Dermis microvascular lymphatic vessel endothelial cell (primary cell): ENCODE data around the gene PRIM2. TPM values are rescaled to one million over a fixed set of nuclear protein-coding genes. Genes with fewer than 3 reads are reported as not detected.
"Not testable (repeated sequence)": the region's sequence is repeated elsewhere in the genome, so short reads cannot be mapped to it uniquely, and the experiment has no call there.

Experiments used
- DNase-seq, 2 donors: peaks; one replicate each; pipeline versions ENCODE4 v3.0.0 to v3.0.0-alpha.2; 2010; ENCODE audit warnings: low read depth in 2 of 2
- total RNA-seq: library from RNA; depleted of rRNA; stranded (reverse); fragments of >200 nt; gene quantifications from 2 replicates; pipeline ENCODE4 v1.2.1, GENCODE V29; 2014

PRIM2 gene, protein sequence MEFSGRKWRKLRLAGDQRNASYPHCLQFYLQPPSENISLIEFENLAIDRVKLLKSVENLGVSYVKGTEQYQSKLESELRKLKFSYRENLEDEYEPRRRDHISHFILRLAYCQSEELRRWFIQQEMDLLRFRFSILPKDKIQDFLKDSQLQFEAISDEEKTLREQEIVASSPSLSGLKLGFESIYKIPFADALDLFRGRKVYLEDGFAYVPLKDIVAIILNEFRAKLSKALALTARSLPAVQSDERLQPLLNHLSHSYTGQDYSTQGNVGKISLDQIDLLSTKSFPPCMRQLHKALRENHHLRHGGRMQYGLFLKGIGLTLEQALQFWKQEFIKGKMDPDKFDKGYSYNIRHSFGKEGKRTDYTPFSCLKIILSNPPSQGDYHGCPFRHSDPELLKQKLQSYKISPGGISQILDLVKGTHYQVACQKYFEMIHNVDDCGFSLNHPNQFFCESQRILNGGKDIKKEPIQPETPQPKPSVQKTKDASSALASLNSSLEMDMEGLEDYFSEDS
- 8.3 and 17.1 TPM in 2 replicates for total RNA-seq

DNA sequence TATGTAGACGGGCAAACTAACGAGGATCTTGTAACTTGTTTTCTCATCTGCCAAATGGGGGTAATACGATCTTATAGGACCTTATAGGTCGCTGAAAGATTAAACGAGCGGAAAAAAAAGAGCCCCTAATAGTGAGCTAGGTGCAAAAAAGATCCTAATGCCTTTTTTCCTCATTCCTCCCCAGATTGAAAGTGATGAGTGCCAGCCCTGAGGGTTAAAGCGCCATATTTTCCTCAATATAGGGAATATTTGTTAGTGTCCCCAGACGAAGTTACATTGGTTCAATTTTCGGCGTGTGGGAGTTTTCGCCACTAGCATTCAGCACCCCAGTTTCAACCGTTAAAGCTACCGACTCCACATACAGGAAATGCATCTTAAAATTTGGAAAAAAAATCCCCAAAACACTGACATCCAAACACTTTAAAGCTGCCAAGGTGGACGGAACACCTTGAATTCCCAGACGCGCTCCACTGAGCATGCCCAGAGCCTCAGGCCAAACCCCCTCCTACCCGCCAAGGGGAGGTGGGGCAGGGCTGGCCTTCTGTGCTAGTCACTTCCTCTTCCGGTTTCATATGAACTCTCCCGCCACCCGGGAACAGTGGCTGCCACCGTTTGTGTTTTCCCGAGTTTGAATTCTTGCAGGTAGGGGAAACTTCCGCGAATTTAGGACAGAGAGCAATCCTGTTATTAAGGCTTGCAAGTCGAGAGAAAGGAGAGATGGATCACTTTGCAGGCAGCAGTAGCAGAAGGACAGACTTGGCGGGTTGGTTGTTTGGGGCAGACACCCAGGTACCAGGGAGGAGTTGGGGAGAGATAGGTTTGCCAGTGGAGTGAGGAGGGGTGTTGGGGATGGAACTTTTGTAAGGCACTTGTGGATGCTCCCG, at the start of gene PRIM2:
PRIM2 (plus strand) TSS at position 571 of the 884 bp plus-strand sequence. CDS start 816 bp downstream, outside the sequence.
- peak; percentile 57 to 87 for DNase-seq

DNA sequence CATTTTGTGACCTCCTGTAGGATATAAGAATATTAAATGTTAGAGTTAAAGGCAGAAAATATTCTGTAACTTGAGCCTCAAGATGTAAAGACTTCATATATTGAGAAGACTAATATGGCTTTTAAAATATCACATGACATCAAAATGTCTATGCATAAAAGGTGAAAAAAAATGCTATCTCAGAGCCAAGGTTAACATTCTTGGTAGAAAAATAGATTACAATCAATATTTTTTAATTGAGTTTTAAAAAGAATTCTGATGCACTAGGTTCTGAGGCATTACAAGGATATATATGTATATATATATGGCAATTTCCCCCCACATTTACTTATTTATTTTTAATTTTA, 49.2 kb upstream of the PRIM2 start:
- DNase-seq: no peak

DNA sequence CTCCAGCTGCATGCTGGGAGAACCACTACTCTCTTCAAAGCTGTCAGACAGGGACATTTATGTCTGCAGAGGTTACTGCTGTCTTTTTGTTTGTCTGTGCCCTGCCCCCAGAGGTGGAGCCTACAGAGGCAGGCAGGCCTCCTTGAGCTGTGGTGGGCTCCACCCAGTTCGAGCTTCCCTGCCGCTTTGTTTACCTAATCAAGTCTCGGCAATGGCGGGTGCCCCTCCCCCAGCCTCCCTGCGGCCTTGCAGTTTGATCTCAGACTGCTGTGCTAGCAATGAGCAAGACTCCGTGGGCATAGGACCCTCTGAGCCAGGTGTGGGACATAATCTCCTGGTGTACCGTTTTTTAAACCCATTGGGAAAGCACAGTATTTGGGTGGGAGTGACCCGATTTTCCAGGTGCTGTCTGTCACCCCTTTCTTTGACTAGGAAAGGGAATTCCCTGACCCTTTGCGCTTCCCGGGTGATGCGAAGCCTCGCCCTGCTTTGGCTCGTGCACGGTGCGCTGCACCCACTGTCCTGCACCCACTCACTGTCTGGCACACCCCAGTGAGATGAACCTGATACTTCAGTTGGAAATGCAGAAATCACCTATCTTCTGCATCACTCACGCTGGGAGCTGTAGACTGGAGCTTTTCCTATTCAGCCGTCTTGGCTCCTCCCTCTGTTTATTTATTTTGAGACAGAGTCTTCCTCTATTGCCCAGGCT, 43.2 kb upstream of the PRIM2 start:
- not testable (repeated sequence) for DNase-seq

DNA sequence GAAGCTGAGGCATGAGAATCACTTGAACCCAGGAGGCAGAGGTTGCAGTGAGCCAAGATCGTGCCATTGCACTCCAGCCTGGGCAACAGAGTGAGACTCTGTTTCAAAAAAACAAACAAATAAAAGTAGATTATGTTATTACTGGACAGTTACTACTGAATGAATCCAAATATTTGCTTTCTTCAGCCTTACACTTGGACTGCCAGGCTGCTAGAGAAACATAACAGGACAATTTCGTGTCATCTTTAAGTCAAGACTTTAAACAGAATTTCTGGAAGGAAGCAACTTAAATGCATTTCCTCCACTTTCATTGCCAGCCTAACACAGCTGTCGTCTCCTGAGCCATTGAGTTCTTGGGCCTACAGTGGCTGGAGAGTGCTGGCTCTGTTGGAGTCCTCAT, 42.0 kb upstream of the PRIM2 start:
- DNase-seq: no peak

DNA sequence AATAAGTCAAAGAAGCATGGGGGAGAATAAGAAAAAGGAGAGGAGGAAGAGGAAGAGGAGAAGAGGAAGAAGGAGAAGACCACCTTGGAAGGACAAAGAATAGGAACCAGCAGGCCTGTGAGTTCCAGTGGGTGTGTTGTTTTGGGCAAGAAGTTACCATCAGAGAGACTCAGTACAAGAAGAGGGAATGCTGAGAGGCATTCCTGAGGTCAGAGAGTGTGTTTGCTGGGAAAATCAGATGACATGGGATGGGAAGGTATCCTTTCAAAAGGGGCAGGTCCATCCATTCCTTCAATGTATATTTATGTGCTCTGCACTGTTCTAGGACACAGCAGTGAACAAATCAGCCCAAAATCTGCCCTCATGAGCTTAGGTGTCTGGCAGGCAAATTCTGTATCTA, 40.5 kb upstream of the PRIM2 start:
- no peak for DNase-seq

DNA sequence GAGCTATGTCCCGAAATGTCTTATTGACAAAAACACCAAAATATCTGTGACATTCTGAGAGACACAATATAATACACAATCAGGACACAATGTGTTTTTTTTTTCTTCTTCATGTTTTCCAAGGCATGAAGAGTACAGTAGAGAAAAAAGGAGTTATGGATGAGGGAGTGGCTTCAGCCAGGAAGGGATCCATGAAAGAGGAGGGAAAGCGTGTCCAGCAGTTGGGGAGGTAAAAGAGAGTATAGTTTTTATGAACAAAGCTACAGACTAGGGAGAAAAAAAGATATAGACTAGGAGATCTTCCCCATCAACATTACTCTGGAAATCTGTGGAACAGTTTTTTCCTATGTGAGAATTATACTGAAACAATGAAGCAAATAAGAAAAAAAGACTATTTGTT, 38.9 kb upstream of the PRIM2 start:
- no peak for DNase-seq

DNA sequence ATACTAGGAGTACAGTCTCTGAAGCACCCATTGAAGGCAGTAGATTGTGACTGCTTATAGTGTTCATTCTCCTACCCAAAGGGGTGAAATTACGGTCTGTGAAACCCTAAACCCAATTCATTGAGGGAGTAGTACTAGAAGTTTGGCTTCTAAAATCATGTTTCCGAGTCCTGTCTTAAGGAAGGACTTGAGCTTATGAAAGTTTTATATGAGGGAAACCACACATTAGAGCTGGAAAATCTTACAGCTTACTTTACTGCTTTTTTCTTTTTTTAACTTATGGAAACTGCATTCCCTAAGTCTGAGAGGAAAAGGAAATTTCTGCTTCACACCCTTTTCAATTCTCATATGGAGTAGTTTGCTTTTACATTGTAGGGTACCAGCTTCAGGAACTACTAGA, 38.4 kb upstream of the PRIM2 start:
- no peak for DNase-seq

DNA sequence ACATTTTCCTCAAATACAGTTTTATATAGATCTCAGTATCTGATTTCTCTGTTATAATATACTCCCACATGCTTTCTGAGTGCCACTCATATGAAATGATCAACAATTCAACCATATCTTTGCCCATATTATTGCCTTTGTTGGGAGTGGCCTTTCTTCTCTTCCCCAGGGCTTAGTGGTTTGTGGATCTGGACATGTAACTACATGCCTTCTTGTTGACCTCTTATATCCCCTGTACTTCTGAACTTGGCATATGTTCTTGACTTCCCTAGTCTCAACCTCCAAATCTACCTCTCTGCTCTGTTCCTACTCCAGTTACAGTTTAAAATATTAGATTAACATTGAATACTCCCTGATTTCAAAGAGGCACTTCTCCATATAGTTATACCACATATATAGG, 34.3 kb upstream of the PRIM2 start:
- no peak for DNase-seq

DNA sequence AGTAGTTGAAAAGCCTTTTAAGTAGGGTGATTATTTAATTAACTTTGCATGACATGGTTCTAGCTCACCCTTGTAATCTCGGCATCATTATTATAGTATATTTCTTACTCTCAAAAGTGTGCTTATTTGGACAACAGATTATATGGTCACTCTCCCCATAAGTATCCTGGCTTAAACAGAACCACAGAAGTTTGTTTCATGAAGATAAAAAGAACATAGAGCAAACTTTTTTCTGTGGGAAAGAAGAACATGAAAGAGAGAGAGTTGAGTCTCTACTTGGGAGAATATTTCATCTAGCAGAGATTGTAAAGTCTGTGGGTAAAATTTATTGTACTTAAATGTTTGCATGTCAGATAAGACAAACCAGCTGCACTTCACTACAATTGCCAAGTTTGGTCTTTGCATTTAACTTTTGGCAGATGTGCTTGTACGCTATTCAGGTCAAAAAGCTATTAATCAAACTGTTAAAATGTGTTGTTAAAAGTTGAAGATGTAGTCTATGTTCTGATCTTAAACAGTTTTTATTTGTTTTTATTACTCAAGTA, 33.4 kb upstream of the PRIM2 start:
- DNase-seq: no peak

DNA sequence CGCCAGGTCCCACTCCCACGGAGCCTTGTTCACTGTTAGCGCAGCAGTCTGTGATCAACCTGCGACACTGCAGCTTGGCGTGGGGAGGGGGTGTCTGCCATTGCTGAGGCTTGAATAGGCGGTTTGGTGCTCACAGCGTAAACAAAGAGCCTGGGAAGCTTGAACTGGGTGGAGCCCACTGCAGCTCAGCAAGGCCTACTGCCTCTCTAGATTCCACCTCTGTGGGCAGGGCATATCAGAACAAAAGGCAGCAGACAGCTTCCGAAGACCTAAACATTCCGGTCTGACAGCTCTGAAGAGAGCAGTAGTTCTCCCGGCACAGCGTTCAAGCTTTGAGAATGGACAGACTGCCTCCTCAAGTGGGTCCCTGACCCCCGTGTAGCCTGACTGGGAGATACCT, 29.3 kb upstream of the PRIM2 start:
- not testable (repeated sequence) for DNase-seq

DNA sequence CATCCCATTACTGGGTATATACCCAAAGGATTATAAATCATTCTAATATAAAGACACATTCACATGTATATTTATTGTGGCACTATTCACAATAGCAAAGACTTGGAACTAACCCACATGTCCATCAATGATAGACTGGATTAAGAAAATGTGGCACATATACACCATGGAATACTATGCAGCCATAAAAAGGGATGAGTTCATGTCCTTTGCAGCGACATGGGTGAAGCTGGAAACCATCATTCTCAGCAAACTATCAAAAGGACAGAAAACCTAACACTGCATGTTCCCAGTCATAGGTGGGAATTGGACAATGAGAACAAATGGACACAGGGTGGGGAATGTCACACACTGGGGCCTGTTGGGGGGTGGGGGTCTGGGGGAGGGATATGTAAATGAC, 24.0 kb upstream of the PRIM2 start:
- not testable (repeated sequence) for DNase-seq

DNA sequence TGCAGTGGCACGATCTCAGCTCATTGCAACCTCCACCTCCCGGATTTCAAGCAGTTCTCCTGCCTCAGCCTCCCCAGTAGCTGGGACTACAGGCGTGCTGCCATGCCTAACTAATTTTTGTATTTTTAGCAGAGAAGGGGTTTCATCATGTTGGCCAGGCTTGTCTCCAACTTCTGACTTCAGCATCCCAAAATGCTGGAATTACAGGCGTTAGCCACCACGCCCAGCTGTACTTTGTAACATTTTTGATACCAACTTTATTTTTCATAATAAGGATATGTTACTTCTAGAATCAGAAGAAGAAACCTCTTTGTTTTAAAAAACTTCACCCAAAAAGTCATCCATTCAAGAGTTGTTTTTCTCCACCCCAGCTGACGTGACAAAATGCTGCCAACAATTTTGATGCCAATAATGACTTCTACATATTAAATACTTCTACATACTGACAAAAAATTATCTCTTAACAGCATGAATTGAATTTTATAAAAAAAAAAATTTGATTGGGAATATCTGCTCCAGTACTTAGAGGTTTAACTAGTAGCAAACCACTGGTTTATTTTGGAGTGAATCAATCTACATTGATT, 22.5 kb upstream of the PRIM2 start:
- no peak for DNase-seq

DNA sequence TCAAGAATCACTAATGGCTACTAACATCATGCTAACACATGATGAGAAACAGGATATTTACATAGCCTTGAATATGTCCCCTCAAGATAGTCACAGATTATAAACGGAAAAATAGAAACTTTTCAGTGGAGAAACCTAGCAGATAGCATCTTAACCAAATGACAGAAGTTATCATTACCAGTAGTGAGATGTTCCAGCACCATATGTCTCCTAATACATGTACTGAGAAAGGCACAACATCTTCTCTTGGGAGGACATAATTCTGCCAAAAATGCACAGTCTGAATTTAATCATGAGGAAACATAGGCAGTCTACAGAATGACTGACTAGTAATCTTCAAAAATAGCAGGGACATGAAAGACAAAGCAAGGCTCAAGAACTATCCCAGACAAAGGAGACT, 19.9 kb upstream of the PRIM2 start:
- DNase-seq: no peak

DNA sequence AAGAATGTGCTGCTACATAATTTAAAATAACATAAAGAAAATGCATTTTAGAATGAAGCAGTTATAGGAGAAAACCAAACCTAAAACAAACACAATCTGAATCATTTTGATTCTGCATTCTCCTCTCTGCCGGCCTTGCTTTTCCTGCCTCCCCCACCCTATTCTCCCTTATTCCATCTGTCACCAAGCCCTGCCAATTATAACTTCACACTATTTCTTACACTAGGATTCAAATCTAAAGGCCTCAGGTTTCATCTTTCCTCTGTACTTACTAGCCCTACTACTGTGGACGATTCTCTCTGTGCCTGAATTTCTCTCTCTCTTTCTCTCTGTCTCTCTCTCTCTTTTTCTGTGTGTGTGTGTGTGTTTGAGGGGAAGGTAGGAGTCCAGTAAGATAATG, 18.7 kb upstream of the PRIM2 start:
- no peak for DNase-seq

DNA sequence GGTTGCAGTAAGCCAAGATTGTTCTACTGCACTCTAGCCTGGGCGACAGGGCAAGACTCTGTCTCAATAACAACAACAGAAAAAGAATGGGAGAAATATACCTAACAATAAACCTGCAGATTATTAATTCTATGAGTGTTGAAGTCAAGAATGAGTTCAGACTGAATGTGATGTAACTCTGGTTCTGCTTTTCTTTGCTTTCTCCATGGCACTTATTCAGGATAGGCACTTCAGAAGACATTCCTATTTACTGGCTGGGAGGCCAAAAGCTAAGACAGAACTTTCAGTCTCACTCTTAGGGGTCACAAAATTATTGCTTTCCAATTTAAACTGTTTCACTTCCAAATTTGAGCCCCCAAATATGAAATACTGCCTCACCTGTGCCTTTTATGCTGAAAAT, 15.7 kb upstream of the PRIM2 start:
- DNase-seq: no peak

DNA sequence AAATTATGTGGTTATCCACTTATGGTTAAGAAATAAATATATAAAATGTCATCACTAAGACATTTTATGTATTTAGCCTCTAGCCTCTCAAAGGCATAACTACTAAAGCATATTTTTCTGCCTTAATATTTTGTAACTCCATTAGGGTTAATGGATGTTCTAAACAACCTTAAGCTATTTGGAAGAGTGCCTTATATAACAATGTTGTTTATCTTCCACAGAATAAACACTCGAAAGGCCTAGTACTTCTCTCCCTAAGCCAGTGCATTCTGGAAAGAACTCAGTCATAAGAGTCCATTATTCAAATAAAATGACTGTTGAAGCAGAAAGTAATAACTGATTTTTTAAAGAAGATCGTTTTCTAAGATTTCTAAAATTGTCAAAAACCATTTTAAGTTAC, 15.0 kb upstream of the PRIM2 start:
- DNase-seq: no peak

DNA sequence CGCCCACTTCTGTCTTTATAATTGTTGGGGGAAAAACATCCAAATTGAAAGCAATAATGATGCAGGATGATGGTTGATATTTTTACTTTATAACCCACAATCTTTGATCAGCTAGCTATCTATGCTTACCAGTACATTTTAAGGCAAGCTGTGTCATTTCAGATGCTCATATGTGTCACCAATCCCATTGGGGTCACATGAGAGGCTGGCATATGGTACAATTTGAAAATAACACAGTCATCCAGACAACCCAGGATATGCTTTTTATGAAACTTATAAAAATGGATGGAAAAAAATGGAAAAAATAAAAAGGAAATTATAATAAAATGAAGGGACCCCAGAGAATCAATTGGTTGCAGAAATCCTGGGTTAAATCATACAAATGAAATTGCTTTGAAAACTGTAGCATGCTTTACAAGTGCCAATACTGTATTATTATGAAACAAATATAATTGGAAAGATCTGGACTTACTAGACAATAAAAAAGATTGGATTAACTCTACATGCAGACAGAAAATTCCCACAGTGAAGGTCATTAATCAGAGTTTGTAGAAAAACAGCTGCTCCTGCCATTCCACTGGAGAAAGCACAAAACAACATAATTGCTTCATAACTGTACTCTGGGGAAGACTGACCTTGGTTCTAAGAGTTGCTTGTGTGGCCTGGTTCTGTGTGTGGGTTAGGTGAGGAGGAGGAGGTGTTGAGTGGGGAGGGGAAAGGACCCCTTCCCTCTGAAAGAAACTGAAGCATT, 13.3 kb upstream of the PRIM2 start:
- no peak for DNase-seq

DNA sequence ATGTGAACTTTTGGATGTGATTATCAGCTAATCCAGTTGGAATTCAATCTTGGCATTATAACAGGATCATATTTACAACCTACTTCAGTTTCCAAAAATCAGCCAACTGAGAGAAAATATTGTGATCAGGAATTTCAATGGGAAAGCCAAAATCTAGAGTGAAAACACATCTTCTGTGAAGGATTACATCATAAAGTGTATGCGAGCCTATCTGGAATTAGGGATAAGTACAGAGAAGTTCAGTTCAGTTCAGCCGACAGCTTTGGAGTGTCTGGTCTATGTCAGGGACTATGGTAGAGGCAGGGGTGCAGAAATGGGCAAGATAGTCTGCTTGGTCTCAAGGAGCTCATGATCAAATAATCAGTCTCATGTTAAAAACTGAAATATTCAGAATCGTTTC, 12.3 kb upstream of the PRIM2 start:
- DNase-seq: no peak

DNA sequence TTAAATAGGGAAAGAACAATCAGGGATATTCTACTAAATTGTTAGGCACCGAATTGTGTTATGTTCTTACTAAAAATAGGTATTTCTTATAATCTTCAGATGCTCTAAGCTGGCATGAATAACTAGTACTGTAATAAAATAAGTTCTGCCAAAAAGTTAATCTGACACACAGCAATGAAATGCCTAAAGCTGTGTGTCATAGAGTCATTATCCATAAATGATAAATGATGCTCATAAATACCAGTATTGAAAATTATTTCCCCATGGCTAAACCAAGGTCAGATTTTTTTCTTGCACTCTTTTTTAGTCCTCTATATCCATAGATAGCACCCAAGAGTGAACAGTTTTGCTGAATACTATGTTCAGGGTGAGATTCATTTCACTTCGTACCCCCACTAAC, 11.7 kb upstream of the PRIM2 start:
- no peak for DNase-seq

DNA sequence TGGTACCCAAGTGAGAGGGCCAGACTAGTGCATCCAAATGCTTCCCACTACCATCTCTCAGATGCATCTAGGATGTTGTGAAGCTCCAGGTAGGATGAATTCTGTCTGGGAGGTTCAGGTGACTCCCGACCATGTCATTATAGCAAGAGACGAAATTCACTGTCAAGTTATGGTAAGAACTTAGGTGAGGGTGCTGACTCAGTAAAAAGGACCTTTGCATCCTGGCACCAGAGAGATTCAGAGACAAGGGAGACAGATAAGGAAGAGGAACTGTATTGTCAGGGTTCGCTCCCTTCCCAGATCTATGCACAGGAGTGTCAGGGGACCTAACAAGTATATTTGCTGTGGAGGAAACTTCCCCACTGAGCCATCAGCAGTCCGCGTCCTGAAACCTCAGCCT, 11.2 kb upstream of the PRIM2 start:
- DNase-seq: no peak

DNA sequence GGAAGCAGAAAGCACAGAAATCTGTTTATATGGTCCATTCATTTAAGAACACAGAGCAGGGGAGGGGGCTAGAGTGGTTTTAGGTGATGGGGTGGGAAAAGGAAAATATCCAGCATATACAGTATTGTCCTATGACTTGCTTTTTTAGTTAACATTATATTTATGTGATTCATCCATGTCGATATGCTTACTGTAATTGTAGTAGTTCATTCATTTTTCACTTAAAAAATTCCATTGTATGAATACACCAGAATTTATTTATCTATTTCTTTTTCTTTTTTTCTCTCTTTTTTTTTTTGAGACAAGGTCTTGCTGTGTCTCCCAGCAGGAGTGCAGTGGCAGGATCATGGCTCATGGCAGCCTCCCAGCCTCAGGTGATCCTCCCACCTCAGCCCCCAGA, 9.6 kb upstream of the PRIM2 start:
- no peak for DNase-seq
